NCI-H1417 (cell line): ENCODE results near the gene MECP2.
"Not testable (repeated sequence)": the region's sequence is repeated elsewhere in the genome, so short reads cannot be mapped to it uniquely, and the experiment has no call there.

Experiments used
- DNase-seq, 3 experiments: peaks; one replicate each; lab custom pipeline; 2025; lab: John Stamatoyannopoulos, UW

MECP2 gene

DNA sequence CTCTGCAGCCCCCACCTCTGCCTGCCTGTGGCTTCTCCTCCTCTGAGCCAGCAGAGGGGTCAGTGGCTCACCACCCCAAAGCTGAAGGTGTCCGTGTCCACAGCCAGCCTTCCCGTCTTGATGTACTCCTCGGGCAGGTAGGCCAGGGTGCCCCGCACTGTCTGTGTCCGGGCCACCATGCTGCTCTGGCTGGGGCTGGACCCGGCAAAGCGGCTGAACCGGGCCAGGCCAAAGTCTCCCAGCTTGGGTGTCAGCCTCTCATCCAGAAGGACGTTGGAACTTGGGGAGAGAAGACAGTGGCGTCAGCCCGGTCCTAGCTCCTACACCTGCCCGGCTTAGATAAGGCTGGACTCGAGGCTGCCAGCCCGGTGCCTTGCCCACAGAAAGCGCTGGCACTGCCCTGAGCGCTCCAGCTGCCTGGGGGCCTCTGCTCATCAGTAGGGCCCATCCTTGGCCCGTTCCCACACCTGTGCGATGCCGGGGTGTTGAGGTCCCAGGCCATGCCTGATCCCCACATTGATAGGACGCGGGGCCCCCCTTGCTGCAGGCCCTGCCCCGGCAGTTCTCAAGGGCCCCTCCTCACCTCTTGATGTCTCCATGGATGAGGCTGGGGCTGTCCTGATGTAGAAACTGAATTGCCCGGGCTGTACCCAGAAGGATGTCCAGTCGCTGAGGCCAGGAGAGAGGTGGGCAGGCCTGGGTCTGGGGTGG lies 81.0 kb downstream of the MECP2 start:
- DNase-seq, result no peak

DNA sequence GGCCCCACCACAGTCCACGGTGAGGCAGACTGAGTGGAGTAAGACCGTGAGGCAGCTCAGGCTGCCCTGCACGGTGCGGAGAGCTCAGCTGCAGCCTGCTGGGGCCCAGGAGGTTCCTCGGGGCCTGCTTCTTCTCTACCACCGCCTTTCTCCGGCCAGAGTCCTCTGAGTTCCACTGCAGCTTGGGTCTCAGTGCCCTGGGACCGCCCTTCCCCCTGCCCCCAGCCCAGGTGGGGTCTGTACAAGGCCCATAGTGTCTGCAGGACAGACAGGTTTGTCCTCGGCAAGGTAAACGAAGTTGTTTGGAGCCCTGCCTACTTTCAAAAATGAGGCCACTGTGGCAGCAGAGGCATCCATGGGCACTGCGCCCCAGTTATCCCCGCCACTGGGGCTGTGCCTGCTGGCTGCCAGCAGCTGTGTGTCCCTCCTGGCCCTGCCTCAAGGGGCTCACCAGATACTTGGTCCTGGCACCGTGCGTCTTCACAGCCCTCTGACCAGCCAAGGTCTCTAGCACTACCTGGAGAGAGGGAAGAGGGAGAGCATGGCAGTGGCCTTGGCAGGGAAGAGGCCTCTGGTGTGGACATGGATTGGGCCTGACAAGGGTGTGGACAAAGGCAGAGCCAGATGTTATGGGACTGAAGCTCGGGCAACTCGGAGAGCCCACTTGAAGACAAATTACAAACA lies 81.8 kb downstream of the MECP2 start:
- DNase-seq, result no peak

DNA sequence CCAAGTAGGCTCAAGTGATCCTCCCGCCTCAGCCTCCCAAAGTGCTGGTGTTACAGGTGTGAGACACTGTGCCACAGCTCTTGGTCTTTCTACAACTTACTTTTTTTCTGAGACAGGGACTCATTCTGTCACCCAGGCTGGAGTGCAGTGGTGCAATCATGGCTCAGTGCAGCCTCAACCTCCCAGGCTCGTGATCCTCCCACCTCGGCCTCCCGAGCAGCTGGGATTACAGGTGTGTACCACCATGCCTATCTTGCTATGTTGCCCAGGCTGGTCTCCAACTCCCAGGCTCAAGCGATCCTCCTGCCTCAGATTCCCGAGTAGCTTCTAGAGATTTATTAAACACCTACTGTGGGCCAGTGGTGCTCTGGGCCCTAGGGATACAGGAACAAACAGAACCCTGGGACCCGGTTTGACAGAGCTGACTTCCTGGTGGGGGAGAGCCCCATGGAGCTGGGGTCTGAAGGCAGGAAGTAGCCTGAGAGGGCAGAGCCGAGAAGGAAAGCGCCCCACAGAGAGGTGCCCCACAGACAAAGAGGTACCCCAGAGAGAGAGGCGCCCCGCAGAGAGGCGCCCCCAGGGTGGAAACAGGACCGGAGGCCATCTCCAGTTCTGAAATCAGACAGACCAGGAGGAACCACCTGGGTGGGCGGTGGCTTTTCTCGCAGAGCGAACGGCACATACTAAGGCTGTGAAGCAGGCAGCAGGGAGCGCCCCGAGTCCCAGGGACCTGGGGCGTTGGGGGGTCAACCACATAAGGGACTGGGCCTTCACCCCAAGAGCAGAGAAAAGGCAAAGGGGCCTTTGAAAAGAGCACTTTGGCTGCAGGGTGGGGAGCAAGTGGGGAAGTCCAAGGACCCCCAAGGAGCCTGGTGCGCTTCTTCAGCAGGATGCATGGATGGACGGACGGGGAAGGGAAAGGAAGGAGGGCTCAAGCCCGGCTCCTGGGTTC lies 82.8 kb downstream of the MECP2 start:
- DNase-seq, result no peak

DNA sequence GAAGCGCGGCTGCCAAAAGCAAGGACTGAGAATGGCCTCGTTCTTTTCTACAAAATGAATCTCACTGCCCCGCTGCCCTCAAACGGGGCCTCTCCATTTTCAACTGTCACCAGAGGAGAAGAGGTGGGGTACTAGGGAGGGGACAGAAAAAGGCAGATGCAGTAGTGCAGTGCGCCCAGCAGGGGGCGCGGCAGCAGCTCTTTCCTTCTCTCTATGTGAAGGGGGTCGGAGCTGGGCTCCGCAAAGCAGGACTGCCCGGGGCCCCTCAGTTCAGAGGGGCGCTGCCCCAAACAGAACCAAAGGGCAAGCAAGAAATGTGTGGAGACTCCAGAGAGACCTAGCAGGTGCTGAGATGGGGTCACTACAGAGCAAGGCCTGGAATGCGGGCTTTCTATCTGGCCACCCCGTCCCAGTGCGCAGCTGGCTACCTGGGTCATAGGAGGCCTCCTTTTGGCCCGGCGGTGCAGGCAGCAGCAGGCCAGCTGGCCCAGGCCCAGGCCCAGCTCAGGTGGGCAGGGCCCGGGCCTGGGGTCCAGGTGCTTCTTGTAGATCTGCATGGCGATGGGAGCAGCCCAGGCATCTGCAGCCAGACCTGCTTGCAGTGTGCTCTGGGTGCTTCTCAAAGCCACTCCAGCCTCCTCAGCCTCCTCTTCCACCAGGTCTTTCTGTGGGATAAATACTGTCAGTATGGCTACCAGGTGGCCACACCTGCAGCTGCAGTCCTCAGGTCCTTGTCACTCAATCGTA lies 83.7 kb downstream of the MECP2 start:
- peak; percentile 11 to 46 (median 41) for DNase-seq

DNA sequence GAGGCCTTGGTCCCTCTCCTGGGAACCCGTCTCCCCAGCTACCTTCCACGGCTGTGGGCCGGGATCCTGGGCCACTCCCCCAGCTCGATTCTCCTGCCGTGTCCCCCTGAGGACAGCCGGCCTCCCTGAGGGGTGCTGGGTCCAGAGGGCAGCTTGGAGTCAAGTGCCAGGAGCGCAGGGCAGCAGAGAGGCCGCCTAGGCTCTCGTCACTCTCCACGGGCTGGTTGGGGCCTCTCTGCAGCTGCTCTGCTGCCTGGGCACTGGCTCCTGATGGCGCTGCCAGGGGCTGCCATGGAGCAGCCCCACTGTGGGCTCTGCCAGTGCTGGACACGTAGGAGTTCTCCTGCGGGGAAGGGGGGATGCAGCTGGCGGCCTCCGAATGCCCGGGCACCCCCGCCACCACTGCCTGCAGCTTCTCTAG lies 84.5 kb downstream of the MECP2 start:
- no peak for DNase-seq

DNA sequence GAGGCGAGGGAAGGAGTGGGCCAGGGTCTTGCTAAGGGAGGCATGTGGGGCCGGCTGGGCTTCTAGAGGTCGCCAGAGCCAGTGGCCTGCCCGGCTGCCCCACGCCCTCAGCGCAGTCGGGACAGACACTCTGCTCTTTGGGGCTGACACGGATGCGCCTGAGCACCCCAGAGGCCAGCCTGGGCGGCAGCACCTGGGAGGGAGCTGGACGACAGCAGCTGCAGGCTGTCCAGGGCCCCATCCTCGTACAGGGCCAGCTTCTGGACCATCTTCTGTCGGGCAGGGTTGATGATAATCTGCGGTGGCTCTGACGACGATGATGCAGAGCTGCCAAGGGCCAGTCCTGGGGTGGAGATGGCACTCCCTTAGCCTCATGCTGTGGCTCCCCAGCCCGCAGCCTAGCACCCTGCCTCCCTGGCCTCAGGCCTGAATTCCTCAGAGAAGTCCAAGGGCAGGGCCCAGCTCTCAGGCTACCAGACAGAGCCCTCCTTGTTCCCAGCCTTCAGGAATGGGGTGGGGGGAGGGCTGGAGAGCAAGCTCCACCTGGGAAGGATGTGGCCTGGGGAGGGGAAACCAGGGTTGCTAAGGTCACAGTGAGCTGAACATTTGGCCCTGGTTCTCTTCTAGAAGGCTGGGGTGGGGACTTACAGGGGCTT lies 85.1 kb downstream of the MECP2 start:
- no peak for DNase-seq

DNA sequence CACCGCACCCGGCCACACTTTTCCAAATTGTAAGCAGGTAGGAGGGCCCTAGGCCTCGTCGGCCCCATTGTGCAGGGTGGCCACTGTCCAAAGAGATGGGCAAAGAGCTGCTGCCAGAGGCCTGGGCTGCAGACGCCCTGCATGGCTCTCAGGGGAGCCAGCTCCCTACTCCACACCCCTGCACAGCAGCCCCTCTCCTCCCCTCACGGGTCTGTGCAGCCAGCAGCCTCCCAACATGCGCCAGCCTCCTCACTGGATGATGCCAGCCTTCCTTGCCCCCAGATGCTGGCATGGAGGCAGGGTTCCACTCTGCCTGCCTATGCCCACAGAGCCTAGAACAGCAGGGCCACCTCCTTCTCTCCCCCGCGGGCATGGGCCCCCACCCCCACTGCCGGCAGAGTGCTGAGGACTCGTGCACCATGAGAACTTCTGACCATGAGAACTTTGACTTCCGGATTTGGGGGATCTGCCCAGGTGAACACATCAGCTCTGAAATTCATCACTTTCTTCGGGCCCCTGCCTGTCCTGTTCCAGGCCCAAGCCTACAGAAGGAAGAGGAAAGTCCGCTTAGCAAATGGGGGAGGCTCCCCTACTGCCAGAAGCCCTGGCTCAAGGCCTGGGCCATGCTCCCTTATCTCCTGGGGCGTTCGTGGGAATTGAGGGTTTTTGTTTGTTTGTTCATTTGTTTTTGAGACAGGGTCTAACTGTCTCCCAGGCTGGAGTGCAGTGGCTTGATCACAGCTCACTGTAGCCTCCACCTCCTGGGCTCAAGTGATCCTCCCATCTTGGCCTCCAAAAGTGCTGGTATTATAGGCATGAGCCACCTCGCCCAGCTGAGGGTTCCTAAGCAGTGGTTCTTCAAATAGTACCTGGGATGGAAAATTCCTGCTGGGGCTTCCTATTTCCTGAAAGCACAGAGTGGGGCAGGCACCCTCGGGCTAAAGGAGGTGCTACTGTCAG lies 85.9 kb downstream of the MECP2 start:
- no peak for DNase-seq

DNA sequence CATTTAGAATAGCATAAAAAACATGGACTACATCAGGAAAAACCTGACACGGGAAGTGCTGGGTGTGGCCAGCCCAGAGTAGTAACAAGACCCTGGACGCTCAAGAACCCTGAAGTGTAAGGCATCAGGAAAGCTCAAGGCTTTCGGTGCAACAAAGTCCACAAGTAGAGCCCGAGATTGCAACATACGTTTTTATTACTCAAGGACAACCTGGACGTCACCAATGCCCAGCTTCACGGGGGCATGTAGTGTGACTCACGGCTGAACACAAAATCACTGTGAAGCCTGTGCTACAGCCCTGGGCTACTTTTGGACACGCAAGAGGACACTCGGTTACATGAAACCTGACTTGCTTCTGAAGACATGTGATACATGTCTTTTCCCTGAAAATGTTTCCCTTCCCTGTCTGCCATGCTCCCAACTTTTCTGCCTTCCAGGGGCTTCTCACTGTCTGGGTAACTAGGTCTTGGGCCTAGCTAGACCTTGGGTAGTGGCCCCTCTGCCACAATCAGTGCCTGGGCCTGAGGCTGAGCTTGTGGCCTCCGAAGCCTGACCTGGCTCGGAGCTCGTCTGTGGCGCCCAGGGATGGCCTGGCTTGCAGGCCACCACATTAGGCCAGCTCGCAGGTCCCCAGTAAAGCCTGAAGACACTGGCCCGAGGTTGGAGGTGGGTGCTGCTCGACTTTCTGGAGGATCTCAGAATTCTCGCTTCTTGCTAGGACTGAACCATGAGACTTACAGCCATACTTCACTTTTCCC lies 87.0 kb downstream of the MECP2 start:
- DNase-seq, result no peak

DNA sequence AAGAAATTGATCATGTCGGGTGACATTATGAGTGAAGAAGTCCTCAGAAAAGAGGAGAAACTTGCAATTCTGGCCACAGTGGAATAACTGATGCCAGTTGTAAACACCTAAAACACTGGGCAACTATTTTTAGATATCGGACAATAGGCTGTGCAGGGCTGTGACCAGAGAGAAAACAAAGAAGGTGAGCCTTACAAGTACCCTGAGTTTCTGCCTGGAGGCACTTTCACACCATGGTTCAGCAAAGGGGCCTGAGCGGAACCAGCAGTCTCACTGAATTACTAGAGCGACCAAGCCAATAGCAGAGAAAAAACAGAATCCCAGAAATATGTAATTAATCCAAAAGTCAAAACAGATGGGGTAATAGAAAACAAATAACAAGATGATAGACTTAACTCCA lies 89.0 kb downstream of the MECP2 start:
- peak in 2 of 3 experiments; percentile 18 to 77 for DNase-seq

DNA sequence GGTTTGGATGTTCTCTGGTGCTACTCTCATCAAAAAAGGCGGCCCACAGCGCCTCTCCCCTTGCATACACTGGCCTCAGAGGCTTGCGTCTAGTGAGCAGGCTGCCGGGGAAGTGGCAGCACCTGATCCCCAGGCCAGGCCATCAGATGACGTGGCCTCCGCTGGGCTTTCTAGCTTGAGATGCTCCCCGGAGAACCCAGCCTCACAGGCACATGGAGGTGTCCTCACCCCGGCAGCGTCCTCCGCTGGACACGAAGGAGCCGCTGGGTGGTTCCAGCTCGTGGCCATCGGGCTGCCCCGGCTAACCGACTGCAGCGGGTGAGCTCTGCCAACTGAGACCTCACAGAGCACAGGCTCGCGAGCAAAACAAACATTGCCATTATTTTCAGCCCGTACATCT lies 90.6 kb downstream of the MECP2 start:
- no peak for DNase-seq

DNA sequence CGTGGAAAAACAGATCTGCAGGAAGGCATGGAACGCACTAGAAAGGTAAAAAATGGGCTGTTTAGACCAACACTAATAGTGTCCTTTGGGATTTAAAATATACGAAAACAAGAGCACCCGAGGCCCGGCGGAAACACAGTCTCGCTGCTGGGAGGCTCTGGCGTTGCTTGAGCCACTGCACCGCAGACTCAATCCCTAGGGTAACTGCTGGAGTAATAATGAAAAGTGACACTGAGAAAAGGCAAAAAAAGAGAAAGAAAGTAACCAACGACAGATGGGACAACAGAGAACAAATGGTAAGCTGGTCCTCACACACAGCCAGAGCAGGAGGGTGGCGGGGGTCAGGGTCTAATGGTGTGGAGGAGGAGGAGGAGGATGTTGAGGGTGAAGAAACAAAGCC lies 93.2 kb downstream of the MECP2 start:
- no peak for DNase-seq

DNA sequence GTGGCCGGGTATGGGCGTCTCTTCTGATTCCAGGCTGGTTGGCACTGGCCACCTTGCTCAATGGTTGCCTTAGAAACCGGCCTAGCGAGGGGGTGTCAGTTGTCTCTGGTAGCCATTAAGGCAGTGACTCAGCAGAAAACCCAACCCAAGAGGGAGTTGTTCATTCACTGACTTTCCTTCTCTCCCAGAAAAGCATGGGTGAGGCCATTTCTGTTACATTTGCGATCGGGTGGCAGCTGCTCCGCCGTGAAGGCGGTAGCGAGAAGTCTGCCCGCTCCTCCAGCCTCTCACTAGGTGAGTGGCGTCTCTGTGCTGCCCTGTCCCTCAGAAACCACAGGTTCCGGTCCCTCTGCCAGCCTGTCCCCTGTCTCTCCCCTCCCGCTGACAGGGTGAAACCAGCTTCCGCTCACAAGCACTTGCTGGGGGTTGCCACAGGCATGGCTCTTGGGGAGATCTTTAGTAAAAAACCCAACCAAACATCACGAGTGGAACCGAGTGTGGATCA lies 95.2 kb downstream of the MECP2 start:
- DNase-seq, result peak in 2 of 3 experiments; percentile 57 to 89

DNA sequence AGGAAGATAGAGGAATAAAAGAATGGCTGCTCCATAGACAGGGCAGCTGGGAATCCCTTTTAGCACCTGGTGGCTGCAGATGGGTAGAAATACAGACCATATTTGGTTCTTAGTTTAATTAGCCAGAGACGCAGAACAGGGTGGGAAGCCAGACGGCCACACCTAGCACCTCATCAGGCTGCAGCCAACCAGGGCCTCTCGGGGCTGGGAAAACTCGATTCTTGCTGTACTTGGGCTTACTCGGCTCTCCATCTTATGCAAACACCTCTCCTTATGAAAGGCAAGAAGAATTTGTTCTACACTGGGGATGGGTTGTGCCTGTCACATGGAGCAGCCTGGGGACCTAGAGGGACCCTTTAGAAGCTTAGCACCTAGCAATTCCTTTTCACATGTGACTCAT lies 97.5 kb downstream of the MECP2 start:
- no peak for DNase-seq

DNA sequence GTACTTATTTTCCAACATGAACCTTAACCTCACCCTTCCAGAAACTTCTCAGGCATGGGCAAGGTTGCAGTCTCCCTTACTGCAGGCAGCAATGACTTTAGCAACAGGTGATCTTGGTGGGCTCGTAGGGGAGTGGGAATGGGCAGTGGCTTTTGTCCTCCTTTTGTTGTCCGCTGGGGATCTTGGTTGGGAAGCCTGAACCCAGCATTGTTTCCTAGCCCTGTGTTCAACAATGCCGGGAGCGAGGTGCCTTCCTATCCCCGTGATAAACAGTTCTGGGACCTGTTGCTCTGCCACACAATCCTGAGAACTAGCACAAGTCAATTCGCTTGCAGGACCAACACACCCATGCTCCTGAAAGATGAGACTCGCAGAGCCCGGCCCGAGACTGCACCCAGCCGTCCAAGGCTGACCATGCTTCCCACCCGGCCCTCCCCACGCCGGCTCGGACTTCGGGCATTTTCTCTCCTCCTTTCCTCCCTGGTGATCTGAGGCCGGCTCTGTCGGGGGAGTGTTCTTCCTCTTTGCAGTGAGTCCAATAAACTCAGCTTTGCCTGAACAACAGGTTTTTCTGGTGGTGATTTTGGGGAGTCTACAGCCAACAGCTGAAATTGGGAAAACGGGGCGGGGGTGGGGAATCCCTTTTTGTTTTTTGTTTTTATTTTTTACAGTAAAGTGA lies 98.0 kb downstream of the MECP2 start:
- DNase-seq, result no peak

DNA sequence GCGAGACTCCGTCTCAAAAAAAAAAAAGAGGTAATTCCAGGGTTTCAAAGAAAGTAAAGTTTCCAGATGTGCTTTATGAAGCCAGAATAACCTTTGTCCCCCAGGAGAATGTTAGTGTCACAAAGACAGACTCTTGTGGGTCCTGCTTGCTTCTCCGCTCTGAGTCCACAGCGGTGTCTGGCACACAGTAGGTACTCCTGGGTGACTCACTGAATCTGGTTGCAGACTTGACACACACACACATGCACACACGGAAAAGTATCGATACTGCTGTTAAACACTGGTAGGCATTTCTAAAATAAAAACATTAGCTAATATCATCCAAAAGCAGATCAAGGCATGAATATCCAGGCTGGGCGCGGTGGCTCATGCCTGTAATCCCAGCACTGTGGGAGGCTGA lies 102.0 kb downstream of the MECP2 start:
- no peak for DNase-seq

DNA sequence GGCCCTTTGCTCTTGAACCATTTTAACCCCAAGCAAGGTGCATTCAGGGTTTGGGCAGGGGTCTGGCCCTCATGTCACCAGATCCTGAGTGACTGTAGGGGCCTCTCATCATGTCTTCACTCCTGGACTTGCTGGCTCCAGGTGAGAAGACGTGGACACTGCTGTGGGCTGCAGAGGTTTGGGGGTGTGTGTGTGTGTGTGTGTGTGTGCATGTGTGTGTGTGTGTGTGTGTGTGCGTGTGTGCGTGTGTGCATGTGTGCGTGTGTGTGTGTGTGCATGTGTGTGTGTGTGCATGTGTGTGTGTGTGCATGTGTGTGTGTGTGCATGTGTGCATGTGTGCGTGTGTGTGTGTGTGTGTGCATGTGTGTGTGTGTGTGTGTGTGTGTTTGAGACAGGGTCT lies 103.1 kb downstream of the MECP2 start:
- not testable (repeated sequence) for DNase-seq

DNA sequence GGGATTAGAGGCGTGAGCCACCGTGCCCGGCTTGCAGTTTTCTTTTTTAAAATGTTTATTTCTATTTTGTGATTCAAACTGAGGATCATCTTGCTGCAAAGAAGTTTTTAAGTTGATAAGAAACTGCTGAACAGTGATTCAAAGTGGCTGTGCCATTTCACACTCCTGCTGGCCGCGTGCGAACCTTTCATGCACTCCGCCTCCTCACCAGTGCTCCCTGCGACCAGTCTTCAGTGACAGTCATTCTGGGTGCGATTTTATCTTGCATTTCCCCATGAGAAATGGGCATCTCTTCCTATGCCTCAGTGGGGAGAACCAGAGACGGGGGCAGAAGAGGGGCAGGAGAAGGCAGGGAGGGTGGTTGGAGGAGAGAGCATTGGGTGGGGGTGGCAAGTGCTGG lies 103.5 kb downstream of the MECP2 start:
- no peak for DNase-seq

DNA sequence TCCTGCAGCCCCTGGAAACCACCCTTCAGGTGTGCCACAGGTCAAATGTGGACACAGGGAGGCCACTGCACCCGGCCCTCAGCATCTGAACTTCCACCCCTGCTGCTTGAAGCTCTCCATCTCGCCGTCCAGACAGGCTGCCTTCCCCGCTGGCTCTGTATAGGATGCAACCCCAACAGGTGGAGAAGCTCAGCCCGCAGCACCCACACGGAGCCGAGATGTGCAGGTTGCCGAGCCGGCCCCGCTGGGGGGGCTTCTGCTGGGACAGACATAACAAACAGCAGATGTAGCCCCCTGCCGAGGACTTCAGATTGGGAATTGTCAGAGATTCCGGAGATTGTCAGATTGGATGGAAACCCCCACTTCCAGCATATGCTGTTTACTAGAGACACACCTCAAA lies 104.4 kb downstream of the MECP2 start:
- DNase-seq, result no peak

DNA sequence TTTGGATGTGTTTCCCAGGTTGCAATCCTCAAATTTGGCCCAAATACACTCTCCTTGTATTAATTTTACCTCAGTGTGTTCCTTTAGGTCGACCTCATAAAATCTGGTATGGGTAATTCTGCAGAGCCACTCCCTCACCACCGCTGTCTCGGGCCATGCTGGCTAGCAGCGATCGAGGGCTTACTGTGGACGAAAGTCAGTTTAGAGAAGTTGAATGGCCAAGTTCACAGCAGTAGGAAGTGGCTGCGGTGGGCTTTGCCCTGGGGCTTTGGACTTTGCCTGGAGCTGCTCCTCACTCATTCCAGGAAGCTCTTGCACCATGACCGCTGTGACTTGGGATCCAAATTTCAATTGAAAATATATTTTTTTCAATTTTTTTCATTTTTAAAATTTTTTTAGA lies 105.3 kb downstream of the MECP2 start:
- DNase-seq, result no peak
